SK-N-MC (cell line): ENCODE measurements around the gene ALG9.

Source experiments
- EZH2 ChIP-seq: fragments of 200-600 bp; sonication (generic); IDR thresholded peaks from one replicate; pipeline ENCODE4 v1.6.1; 2017; ENCODE audit warnings: antibody characterized with exemption
- FOXP2 ChIP-seq: optimal IDR thresholded peaks from 2 replicates; pipeline ENCODE3; 2011; ENCODE audit warnings: mild to moderate bottlenecking, moderate library complexity; ENCODE audit not compliant: insufficient read depth; ENCODE audit errors: extremely low read length, control extremely low read depth
- POLR2AphosphoS5 ChIP-seq: IDR thresholded peaks from 2 replicates; pipeline ENCODE4 v1.6.1; 2012; ENCODE audit warnings: mild to moderate bottlenecking, low read depth, low read length, borderline replicate concordance

DNA sequence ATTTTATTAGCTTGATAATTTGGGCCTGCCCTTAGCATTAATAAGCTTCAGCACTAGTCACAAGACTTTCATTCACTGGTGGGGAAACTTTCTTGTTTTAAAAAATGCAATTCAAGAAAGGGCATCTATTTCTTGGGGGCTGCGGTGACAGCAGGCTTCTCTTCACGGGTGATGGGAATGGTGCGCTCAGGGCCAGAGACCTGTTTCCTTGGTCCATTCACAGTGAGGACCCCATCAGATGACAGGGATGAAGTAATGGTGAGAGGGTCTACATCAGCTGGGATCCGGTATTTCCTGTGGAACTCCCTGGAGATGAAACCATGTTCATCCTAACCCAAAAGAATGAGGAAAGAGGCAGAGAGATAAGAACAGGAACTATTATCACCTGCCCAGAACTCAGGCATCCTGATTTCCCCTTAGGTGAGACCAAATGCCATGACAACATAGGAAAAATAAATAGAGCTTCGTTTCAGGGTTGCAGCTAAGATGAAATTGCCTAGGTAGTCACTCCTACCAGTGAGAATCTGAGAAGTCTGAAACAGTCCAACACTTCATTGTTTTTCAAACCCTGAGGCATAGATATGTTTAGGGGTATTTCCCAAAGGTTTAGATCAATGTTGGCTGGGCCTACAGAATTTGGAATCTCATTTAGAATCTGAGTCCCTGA lies 37.4 kb upstream of the ALG9 start:
- TF ChIP-seq EZH2: no peak
- no peak for TF ChIP-seq POLR2AphosphoS5
- no peak for TF ChIP-seq FOXP2
